ENCODE measurements around the gene HS3ST5.

HS3ST5 gene

DNA sequence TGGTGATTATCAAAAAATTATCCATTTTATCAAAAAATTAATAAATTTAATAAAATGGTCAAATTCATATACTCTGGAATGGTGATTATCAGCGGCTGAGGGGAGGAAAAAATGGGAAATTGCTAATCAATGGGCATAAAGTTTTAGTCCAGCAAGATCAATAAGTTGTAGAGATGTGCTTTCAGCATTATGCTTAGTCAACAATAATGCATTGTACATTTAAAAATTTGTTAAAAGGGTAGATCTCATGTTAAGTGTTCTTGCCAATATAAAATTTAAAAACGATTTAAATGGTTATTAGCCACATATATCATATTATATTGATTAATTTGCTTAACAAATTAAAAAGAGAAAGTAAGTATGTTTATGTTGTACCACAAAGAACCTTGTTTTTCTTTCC, 56.6 kb downstream of the HS3ST5 start:
- no peaks in the 10 kb centered on the region for H3K27me3 ChIP-seq
- H3K36me3 ChIP-seq = no peaks in the 10 kb centered on the region
- no peaks in the 10 kb centered on the region for H3K4me1 ChIP-seq (ENCODE audit: control insufficient read depth in 1 of 2, insufficient read depth in 1 of 2, low read depth in 1 of 2, low read length in 1 of 2)
- no peak overlapping the region for H3K27ac ChIP-seq
- TF ChIP-seq, protein P1, sequence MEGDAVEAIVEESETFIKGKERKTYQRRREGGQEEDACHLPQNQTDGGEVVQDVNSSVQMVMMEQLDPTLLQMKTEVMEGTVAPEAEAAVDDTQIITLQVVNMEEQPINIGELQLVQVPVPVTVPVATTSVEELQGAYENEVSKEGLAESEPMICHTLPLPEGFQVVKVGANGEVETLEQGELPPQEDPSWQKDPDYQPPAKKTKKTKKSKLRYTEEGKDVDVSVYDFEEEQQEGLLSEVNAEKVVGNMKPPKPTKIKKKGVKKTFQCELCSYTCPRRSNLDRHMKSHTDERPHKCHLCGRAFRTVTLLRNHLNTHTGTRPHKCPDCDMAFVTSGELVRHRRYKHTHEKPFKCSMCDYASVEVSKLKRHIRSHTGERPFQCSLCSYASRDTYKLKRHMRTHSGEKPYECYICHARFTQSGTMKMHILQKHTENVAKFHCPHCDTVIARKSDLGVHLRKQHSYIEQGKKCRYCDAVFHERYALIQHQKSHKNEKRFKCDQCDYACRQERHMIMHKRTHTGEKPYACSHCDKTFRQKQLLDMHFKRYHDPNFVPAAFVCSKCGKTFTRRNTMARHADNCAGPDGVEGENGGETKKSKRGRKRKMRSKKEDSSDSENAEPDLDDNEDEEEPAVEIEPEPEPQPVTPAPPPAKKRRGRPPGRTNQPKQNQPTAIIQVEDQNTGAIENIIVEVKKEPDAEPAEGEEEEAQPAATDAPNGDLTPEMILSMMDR (IDR thresholded peaks at IDR 0.05) = no peak
- H3K9me3 ChIP-seq = no peaks in the 10 kb centered on the region
- no peak overlapping the region for H3K4me3 ChIP-seq (ENCODE audit: low read depth in 1 of 2, low read length in 1 of 2)

GRCh38 chr6:114284281-114284680, 58.5 kb downstream of the HS3ST5 start:
- Histone ChIP-seq H3K9me3 (no peaks in the 10 kb centered on the region), H3K27me3 (no peaks in the 10 kb centered on the region), H3K4me3 (ENCODE audit: low read depth in 1 of 2, low read length in 1 of 2) (no peak overlapping the region), H3K36me3 (no peaks in the 10 kb centered on the region), H3K27ac (no peak overlapping the region), H3K4me1 (ENCODE audit: control insufficient read depth in 1 of 2, insufficient read depth in 1 of 2, low read depth in 1 of 2, low read length in 1 of 2) (no peaks in the 10 kb centered on the region)
- TF ChIP-seq, protein P1 (IDR thresholded peaks at IDR 0.05) = no peak

DNA sequence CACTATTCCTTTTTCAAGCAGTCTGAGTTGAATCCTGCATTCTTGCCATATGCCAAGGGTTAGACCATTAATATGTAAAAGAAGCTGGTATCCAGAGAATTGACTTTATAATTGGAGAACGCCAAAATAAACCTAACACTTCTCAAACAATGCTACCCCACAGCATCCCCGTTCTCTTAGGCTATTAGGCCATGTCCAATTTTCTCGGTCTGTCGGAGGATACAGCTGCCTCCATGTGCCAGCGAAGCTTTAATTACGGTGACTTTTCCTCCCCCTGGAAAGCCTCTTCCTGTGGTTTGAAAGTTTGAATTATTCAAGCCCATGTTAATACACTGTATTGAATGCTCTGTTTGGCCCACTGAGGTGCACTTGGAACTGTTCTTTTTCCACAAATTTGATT, 60.5 kb downstream of the HS3ST5 start:
- H3K36me3 ChIP-seq = no peaks in the 10 kb centered on the region
- H3K27me3 ChIP-seq = no peaks in the 10 kb centered on the region
- no peak overlapping the region for H3K4me3 ChIP-seq (ENCODE audit: low read depth in 1 of 2, low read length in 1 of 2)
- no peak overlapping the region for H3K27ac ChIP-seq
- TF ChIP-seq, protein P1 (IDR thresholded peaks at IDR 0.05) = no peak
- no peaks in the 10 kb centered on the region for H3K9me3 ChIP-seq
- H3K4me1 ChIP-seq (ENCODE audit: control insufficient read depth in 1 of 2, insufficient read depth in 1 of 2, low read depth in 1 of 2, low read length in 1 of 2) = no peaks in the 10 kb centered on the region

DNA sequence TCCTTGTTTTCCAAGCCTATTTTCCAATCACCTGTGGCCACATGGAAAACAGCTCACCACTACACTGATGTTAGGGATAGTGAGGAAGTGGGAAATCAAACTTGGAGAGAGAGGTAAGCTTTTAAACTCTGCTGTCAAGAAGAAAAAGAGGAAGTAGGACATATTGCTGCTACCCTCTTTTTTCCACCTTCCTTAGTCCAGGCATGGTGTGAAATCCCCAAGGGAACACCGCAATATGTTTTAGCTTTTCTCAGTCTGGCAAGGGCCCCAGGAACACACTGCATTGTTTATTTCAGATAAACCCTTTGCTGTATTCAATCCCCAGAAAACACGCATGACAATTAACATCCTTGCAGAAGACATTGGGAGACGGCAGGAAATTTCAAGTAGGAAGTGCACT, 61.3 kb downstream of the HS3ST5 start:
- H3K4me1 ChIP-seq (ENCODE audit: control insufficient read depth in 1 of 2, insufficient read depth in 1 of 2, low read depth in 1 of 2, low read length in 1 of 2) = no peaks in the 10 kb centered on the region
- H3K36me3 ChIP-seq = no peaks in the 10 kb centered on the region
- no peak overlapping the region for H3K27ac ChIP-seq
- TF ChIP-seq, protein P1 (IDR thresholded peaks at IDR 0.05) = no peak
- H3K4me3 ChIP-seq (ENCODE audit: low read depth in 1 of 2, low read length in 1 of 2) = no peak overlapping the region
- no peaks in the 10 kb centered on the region for H3K9me3 ChIP-seq
- H3K27me3 ChIP-seq = no peaks in the 10 kb centered on the region

DNA sequence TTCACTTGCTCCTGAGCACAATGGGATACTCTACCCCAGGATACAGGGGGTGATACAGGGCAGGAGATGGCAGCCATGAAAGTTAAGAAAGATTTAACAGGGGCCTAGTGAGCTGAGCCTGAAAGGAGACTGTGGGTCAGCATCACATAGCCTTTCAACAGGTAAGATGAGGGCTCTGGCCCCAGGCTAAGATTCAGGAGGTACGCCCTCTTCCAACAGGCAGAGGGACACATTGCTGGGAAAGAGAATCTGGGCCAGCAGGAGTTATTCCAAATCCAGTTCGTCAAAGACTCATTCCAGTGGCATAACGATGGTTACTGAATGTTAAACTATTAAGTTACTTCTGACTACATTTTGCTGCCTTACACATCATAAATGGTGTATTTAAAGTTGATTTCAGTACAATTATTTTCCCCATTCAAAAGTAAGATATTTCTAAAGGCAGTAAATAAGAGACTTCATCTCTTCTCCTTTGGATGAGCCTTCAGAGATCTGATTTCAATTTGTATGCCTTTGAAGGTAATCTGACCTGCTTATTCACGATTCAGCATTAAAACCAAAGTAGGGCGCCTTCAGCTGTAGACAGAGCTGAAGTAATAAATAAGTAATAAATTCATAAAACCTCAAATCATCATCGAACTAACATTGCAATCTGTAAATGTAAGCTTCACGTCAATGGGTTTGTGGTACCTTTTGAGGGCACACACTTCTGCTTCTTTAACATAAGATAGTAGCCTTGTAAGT, 62.4 kb downstream of the HS3ST5 start:
- H3K4me3 ChIP-seq (ENCODE audit: low read depth in 1 of 2, low read length in 1 of 2) = no peak overlapping the region
- no peak overlapping the region for H3K27ac ChIP-seq
- no peaks in the 10 kb centered on the region for H3K9me3 ChIP-seq
- no peaks in the 10 kb centered on the region for H3K4me1 ChIP-seq (ENCODE audit: control insufficient read depth in 1 of 2, insufficient read depth in 1 of 2, low read depth in 1 of 2, low read length in 1 of 2)
- no peaks in the 10 kb centered on the region for H3K36me3 ChIP-seq
- TF ChIP-seq, protein P1 (IDR thresholded peaks at IDR 0.05) = no peak
- H3K27me3 ChIP-seq = no peaks in the 10 kb centered on the region
